Body of pancreas (tissue), 4 donors: Measurements from ENCODE around the gene CREG2.

Experiments used
- CTCF ChIP-seq, 7 experiments: fragments of 450-650 bp in 4 of 7; fragments of 200-600 bp in 3 of 7; sonication (generic) in 3 of 7; IDR thresholded peaks; one replicate each; pipeline ENCODE4 v1.5.1; 2016 to 2019; ENCODE audit warnings: antibody characterized with exemption in 7 of 7
- POLR2A ChIP-seq, 3 donors: fragments of 450-650 bp; IDR thresholded peaks; one replicate each; pipeline ENCODE4 v1.6.1; 2016; ENCODE audit warnings: antibody characterized with exemption in 3 of 3, mild to moderate bottlenecking in 2 of 3

- TF ChIP-seq CTCF (IDR thresholded peaks at IDR 0.05) (no peak), POLR2A (IDR thresholded peaks at IDR 0.05) (no peak)
These were observed 56.1 kb downstream of the CREG2 start for GRCh38 chr2:101331202-101331601.
